HG03108 (cell line): Measurements from ENCODE around the gene DOP1A.

Experiments
- ATAC-seq: cut with Tn5 transposase; IDR thresholded peaks from one replicate; pipeline ENCODE4 v1.9.1; 2021; ENCODE audit warnings: moderate library complexity; ENCODE audit not compliant: unreplicated experiment

Gene DOP1A

GRCh38 chr6:83073615-83074014, 6.1 kb downstream of the DOP1A start:
- ATAC-seq, result no peak

- no peak for ATAC-seq
Observed at GRCh38 chr6:83083476-83083875, 16.0 kb downstream of the DOP1A start.

- peak; percentile 99 for ATAC-seq
Observed at GRCh38 chr6:83086751-83087150, 19.3 kb downstream of the DOP1A start.

GRCh38 chr6:83092756-83093399, 25.4 kb downstream of the DOP1A start:
- no peak for ATAC-seq

- no peak for ATAC-seq
Observed at GRCh38 chr6:83096791-83097190, 29.3 kb downstream of the DOP1A start.

- ATAC-seq, result no peak
Observed at GRCh38 chr6:83097204-83097603, 29.7 kb downstream of the DOP1A start.

- ATAC-seq, result no peak
Observed at GRCh38 chr6:83097675-83098074, 30.2 kb downstream of the DOP1A start.

GRCh38 chr6:83098589-83098988, 31.1 kb downstream of the DOP1A start:
- no peak for ATAC-seq

GRCh38 chr6:83108378-83108777, 40.9 kb downstream of the DOP1A start:
- ATAC-seq, result no peak

- no peak for ATAC-seq
Observed at GRCh38 chr6:83113258-83113657, 45.8 kb downstream of the DOP1A start.

- no peak for ATAC-seq
Observed at GRCh38 chr6:83114164-83114563, 46.7 kb downstream of the DOP1A start.

- no peak for ATAC-seq
Observed at GRCh38 chr6:83117802-83118201, 50.3 kb downstream of the DOP1A start.

GRCh38 chr6:83119742-83120300, 52.4 kb downstream of the DOP1A start:
- ATAC-seq, result no peak

GRCh38 chr6:83124553-83124952, 57.1 kb downstream of the DOP1A start:
- no peak for ATAC-seq

- ATAC-seq, result no peak
Observed at GRCh38 chr6:83125425-83125824, 58.0 kb downstream of the DOP1A start.

GRCh38 chr6:83126223-83126622, 58.8 kb downstream of the DOP1A start:
- ATAC-seq, result no peak

GRCh38 chr6:83126807-83127206, 59.3 kb downstream of the DOP1A start:
- no peak for ATAC-seq

- no peak for ATAC-seq
Observed at GRCh38 chr6:83127258-83127657, 59.8 kb downstream of the DOP1A start.

- no peak for ATAC-seq
Observed at GRCh38 chr6:83127976-83128375, 60.5 kb downstream of the DOP1A start.

- no peak for ATAC-seq
Observed at GRCh38 chr6:83132121-83132520, 64.7 kb downstream of the DOP1A start.

- no peak for ATAC-seq
Observed at GRCh38 chr6:83138118-83138722, 70.7 kb downstream of the DOP1A start.

- ATAC-seq, result no peak
Observed at GRCh38 chr6:83138758-83139157, 71.3 kb downstream of the DOP1A start.

- no peak for ATAC-seq
Observed at GRCh38 chr6:83151114-83151513, 83.6 kb downstream of the DOP1A start.
